ENCODE measurements around the gene HOXA9.

Gene HOXA9

DNA sequence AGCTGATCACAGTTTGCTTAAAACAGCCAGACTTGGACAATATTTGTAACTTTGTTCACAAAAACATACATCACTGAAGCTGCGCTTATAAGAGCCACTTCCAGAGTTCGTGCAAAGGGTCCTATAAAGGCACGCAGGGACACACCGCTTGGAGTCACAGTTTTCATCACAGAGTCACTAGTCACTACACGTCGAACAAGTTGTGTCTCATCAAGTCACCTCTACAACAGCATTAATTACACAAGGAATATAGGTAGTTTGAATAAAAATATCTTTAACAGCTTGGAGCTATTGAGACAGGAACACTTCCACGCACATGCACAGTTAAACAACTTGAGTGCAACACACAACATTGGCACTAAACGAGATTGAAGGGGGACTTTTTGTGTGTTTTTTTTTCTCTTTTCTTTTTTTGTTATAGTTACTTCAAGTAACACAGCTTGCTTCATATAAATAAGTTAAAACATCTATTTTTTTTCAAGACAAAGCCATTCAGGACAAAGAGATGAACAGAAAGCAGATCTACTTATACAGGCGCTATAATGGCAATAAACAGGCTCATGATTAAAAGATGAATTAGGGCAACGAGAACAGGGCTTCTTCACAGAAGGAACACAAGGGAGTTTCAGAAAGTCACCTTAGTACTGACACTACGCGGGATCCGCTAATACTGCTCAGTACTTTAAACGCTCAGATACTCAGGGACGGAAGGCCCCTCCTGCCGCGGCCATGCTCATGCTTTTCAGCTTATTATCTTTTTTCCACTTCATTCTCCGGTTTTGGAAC, 24.0 kb downstream of the HOXA9 start:
- no peak for DNase-seq

DNA sequence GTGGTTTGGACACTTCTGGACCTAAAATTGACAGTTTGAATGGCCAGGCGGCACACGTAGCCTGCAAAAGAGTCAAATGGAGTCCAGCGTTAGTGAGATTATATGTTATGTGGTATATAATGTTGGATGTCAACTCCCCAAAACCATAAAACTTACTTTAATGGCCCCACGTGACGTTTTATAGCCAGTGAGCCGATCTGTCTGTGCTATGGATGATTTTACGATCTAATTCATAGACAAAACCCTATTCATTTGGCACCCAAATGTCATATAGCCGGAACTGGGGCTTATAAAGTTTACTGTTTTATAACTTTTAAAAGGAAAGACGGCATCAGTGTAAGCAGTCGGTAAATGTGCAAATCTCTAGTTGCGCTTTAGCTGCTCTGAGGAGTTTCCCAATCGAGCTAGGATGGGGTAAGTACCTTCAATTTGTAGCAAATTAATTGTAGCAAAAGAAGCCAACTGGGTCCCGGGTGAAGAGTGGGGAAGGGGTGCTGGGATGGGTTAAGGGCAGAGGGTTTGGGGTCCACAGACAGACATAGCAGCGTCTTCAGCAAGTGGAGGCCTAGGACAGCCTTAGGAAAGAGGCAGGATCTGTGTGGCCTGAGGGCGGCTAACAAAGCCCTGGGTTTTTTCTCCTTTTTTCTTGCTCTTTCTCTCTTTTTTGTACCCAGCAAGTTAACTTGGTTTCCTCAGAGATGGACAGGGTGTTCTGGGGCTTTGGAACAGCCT, 25.0 kb downstream of the HOXA9 start:
- no peak for DNase-seq

DNA sequence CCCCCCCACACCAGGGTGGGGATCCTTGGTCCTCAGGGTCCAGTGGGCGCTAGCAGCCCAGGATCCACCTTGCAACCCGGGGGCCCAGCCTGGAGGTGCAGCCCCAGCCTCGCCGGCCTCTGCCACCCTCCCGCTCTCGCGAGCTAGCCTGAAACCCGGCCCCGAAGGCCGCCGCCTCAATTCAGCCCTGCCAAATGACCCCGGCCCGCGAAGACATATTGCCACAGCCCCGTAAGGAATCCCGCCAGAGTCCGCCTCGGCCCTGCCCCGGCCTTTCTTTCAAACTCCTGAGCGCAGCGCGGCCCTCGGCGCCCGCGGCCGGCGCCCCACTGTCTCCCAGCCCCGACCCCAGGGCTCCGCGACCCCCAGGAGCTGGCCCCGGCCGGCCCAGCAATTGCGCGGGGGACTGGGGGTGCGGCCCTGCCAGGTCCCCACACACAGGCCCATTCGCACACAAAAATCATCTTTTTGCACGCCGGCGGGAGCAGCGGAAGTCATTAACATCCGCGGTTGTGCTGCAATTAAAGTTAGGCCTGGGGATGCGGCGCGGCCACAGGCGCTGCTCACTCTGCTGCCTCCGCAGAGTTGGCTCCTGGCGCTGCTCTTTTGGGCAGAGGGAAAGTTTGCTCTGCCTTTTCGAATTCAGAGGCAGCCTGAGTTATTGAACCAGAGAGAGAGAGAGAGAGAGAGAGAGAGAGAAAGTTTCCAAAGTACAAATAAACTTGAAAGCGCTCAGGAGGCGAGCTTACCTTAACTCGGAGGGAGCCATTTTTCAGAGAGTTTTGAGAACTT, 25.8 kb downstream of the HOXA9 start:
- no peak for DNase-seq

DNA sequence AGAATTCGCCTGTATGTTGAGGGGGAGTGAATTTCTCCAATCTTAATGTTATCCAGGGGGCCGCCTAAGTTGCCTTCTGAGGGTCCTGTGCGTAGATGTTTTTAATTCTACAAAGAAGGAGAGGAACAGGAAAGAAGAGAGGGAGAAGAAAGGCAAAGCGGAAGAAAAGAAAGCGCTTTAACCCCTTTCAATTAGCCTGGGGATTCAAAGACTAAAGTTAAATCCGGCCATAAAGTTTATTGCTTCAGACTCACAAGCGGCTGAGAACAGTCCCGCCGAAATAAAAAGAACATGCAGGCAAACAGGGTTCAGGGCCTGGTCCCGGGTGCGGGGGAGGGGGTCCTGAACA, 26.4 kb downstream of the HOXA9 start:
- DNase-seq: no peak

GRCh38 chr7:27138472-27138871, 26.9 kb downstream of the HOXA9 start:
- DNase-seq: no peak

DNA sequence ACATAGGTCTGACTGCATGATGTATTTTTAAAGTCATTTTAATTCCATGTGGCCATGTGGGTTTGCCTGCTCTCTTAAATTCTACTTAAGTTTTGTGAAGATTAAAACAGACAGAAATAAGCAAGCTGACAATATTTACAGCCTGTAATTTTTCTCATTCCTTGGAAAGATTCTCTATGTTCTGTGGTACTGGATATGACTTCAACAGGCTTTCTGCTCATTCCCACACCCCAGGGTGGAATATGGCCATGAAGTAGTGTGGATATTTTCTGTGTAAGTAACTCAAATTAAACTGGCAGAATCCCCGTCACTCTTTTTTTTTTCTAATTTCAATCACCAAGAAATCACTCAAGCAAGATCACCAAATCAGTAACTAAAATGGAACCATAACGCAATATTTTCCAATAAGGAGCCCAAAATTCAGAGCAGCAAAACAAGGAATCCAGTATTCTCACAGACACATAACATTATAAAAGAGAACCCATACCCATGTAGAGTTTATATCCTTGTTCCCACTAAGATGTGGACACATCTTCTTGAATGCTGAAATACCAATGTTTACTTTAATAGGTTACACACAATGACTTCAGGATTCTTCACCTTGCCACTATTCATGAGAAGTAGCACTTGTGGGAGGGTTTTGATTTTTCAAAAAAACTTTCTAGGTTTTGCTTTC, 27.6 kb downstream of the HOXA9 start:
- DNase-seq: no peak

DNA sequence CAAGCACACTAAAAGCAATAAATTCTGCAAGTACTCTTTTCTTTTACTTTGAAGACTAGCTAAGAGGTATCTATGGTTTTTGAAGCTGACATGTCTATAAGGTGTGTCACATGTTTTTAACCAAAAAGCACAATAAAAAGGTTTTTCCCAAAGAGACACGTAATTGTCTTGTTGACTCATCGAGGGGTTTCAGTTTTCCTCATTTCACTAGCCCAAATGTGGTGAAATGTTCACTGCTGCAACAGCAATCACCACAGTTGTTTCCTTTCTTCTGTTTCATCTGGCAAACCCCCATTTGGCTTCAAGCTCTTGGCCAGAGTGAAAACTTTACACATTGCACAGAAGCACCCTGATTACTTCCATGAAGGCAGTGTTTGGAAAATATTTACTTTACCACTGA, 30.9 kb downstream of the HOXA9 start:
- DNase-seq: no peak

DNA sequence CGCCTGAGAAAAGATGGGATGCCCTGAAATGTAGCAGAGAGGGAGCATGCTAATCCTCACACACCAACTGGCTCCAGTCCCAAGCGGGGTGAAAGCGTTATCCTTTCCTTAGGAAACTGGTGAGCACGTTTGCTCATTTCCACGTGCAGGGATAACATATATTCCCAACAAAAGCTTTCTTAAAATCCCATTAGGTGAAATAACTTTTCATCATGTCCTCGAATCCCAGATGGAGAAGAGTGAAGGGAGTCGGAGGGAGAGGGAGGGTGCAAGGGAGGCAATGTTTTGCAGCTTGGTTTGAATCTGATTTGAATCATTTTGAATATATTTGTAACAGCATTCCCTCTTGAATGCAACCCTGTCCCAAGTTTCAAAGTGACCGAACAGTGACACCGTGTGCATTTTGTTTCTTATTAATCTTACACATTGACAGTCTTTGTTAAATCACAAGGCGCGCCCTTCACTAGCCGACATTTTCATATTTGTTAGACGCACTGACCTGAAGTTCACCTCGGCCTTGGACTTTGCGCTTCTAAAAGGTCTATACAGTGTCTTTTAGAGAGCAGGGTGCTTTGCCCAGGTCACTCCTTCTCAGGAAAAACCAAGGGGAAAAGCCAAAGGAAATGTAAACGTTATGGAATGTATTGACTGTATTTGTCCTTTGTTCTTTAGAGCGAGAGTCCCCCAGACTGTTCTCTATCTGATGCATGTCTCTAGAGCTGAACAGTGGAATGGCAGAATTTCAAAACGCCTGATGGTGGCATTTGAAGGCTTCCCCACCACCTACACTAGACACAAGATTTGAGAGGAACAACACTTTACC, 31.7 kb downstream of the HOXA9 start:
- DNase-seq: no peak

GRCh38 chr7:27132978-27133377, 32.4 kb downstream of the HOXA9 start:
- DNase-seq: no peak

GRCh38 chr7:27132214-27132613, 33.1 kb downstream of the HOXA9 start:
- DNase-seq: no peak

- no peak for DNase-seq
These were observed 33.9 kb downstream of the HOXA9 start for GRCh38 chr7:27131390-27131819.

GRCh38 chr7:27130540-27131389, 34.6 kb downstream of the HOXA9 start, which contains the start of gene HOXA4:
TSS of gene HOXA4 (minus strand) at chr7:27130757. CDS start at chr7:27130733, 24 bp downstream.
- DNase-seq: peak; percentile 46

- no peak for DNase-seq
These were observed 35.4 kb downstream of the HOXA9 start for GRCh38 chr7:27129729-27130539.

DNA sequence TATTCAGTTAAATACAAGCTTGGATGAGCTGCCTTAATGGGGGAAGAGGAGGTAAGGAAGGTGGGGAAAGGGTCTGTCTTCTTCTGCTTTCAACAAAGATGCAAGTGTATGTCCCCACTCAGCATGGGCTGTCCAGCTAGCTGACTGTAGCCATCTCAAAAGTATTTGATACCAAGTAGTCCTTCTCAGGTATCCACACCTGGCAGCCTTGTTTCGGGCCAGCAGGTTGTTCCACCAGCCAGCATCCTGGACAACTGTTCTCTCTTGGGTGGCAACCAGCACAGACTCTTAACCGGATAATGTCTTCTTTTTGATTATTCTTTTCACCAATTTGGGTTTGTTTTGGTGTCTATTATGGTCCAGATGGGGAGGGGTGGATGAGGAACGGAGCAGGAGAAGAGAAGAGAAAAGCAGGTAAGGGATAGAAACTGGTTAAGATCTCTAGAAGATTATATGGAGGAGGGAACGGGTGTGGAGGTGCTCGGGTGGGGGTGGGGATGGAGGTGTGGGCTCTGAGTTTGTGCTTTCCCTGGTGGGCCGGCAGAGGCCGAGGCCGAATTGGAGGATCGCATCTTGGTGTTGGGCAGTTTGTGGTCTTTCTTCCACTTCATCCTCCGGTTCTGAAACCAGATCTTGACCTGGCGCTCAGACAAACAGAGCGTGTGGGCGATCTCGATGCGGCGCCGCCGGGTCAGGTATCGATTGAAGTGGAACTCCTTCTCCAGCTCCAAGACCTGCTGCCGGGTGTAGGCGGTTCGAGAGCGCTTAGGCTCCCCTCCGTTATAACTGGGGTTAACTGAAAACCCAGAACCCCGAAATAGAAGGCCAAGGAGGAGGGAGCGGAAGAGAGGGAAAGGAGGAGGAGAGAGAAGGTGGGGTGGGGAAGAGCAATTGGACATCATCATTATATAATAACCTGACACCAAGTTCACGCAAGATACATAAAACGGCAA, 36.3 kb downstream of the HOXA9 start:
- no peak for DNase-seq

DNA sequence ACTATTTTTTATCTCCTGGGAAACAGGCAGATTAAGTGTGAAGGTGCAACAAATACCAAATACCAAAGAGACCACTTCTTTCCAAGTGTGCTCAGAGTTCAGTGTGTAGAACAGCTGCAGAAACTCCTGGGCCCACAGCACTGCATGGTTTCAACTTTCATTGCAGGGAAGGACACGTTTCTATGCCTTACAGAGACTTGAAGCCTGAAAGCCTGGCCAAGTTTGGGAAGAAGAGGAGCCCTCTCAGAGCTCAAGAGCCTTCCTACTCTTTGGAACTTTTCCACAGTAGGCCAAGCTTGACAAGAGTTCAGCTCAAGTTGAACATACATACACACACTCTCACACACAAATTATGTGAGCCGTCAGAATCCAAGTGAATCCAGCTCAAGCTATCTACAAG, 37.3 kb downstream of the HOXA9 start:
- DNase-seq: peak; percentile 26

- DNase-seq: no peak
These were observed 38.6 kb downstream of the HOXA9 start for GRCh38 chr7:27126596-27127327.

DNA sequence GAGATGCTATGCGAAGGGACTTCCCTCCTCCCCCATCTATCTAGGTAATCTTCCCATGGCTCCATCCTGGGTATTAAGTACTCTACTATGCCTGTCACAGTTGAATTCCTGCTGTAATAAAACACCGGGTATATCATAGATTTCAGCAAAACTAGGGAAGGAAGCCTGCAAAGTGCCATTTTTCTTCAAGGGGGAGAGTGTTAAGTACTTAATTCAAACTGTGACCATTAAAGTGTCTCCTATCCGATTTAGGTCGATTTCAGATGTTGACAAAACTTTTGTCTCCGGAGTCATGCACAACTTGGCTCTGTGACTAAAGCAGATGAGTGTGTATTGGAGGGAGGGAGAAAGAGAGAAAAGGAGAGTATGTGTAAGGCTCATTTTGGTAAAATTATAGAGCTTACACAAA, 39.3 kb downstream of the HOXA9 start:
- DNase-seq: no peak

All from DMS 273 treated with DMSO at 0.1 percent for 48 hours (cell line).